K562 (cell line): ENCODE measurements around the gene PPIA. TPM values are rescaled to one million over a fixed set of nuclear protein-coding genes. Genes with fewer than 3 reads are reported as not detected.

ENCODE experiments used
- ATAC-seq: fragments of 200-7000 bp; cut with Tn5 transposase; 3 replicates; pipeline ENCODE4 v1.9.1; 2020; ENCODE audit warnings: moderate library complexity
- BruUV-seq: library from RNA; stranded (reverse); fragments of 400-500 nt; replicated peaks from 2 replicates; lab custom pipeline; 2021; lab: Mats Ljungman, UMichigan
- CTCF ChIA-PET: fragments of 300-600 bp; formaldehyde crosslinking; extraction: SDS; loops from one replicate; lab custom pipeline; 2021; ENCODE audit warnings: low intra/inter-chr PET ratio; lab: Yijun Ruan, JAX
- POLR2A ChIA-PET: fragments of 300-600, 350-650 bp; sonication (Branson Sonifier 250); formaldehyde crosslinking; extraction: SDS; loops from one replicate; lab custom pipeline; 2021; ENCODE audit warnings: antibody characterized with exemption, inconsistent platforms; lab: Yijun Ruan, JAX
- DNase-seq, 4 experiments: peaks; one replicate each; pipeline versions ENCODE4 v3.0.0 to v3.0.0-alpha.2; 2011 to 2018; ENCODE audit warnings: low spot score in 3 of 4, mixed read lengths in 3 of 4; ENCODE audit errors: extremely low read depth in 1 of 4
- FAIRE-seq: peaks from 2 replicates; lab custom pipeline; 2011; peaks lifted over from hg19 to GRCh38; lab: Jason Lieb, UNC
- H2AFZ ChIP-seq: 2 replicates; pipeline ENCODE4 v1.6.0; 2011; ENCODE audit warnings: low read depth, low read length, control low read depth, inconsistent platforms
- H3K27ac ChIP-seq: fragments of 200-600 bp; 3 replicates; pipeline ENCODE4 v1.8.0; 2011; ENCODE audit warnings: low read depth, mild to moderate bottlenecking, control low read depth, inconsistent platforms, low read length, moderate library complexity, mixed read lengths; ENCODE audit errors: extremely low read depth
- H3K27me3 ChIP-seq, 2 experiments: fragments of 300-600 bp in 1 of 2; 2 replicates in 1 of 2; 3 replicates in 1 of 2; pipeline versions ENCODE4 v1.6.0 to v1.8.0; 2011; ENCODE audit warnings: inconsistent platforms in 2 of 2, low read length in 2 of 2, mild to moderate bottlenecking in 1 of 2, mixed read lengths in 1 of 2, moderate library complexity in 1 of 2; ENCODE audit not compliant: control insufficient read depth in 2 of 2, insufficient read depth in 2 of 2
- H3K36me3 ChIP-seq: fragments of 300-600 bp; 3 replicates; pipeline ENCODE4 v1.8.0; 2011; ENCODE audit warnings: mild to moderate bottlenecking, low read length, inconsistent platforms; ENCODE audit not compliant: control insufficient read depth, insufficient read depth
- H3K4me1 ChIP-seq, 2 experiments: fragments of 200-600 bp in 1 of 2; replicated peaks in 1 of 2; 2 replicates in 1 of 2; 3 replicates in 1 of 2; pipeline versions ENCODE4 v1.5.1 to v1.8.0; 2011; ENCODE audit warnings: inconsistent platforms in 2 of 2, low read length in 2 of 2, mild to moderate bottlenecking in 1 of 2, mixed read lengths in 1 of 2, moderate library complexity in 1 of 2; ENCODE audit not compliant: control insufficient read depth in 2 of 2, insufficient read depth in 2 of 2
- H3K4me2 ChIP-seq: 2 replicates; pipeline ENCODE4 v1.6.1; 2011; ENCODE audit warnings: low read length, control low read depth, inconsistent platforms, mixed read lengths; ENCODE audit not compliant: insufficient read depth
- H3K4me3 ChIP-seq: fragments of 200-600 bp; sonication (generic), shearing (Covaris generic); 2 replicates; pipeline ENCODE4 v1.5.1; 2016; ENCODE audit warnings: control low read depth, inconsistent platforms
- H3K79me2 ChIP-seq: fragments of 200-600 bp; 3 replicates; pipeline ENCODE4 v1.8.0; 2011; ENCODE audit warnings: low read length, inconsistent platforms; ENCODE audit not compliant: control insufficient read depth, insufficient read depth
- H3K9ac ChIP-seq, 2 experiments: 2 replicates each; pipeline versions ENCODE4 v1.6.0 to v1.6.1; 2011; ENCODE audit warnings: low read depth in 2 of 2, low read length in 2 of 2, control low read depth in 1 of 2, inconsistent platforms in 1 of 2, mild to moderate bottlenecking in 1 of 2, mixed read lengths in 1 of 2; ENCODE audit not compliant: insufficient read depth in 1 of 2
- H3K9me1 ChIP-seq: one replicate; pipeline ENCODE4 v1.6.0; 2011; ENCODE audit warnings: inconsistent platforms, mild to moderate bottlenecking, low read length, moderate library complexity; ENCODE audit not compliant: control insufficient read depth, insufficient read depth
- H3K9me3 ChIP-seq: replicated peaks from 2 replicates; pipeline ENCODE4 v1.5.1; 2011; ENCODE audit warnings: low read depth, low read length, inconsistent platforms; ENCODE audit not compliant: control insufficient read depth, insufficient read depth
- H4K20me1 ChIP-seq: replicated peaks from 2 replicates; pipeline ENCODE4 v1.6.1; 2011; ENCODE audit warnings: low read length, inconsistent platforms, mixed read lengths; ENCODE audit not compliant: control insufficient read depth, insufficient read depth
- EHMT2 ChIP-seq: fragments of 450-650 bp; IDR thresholded peaks from 2 replicates; pipeline ENCODE4 v1.6.1; 2018; ENCODE audit warnings: antibody characterized with exemption
- HNRNPLL ChIP-seq: fragments of 200-400 bp; formaldehyde crosslinking; IDR thresholded peaks from 2 replicates; pipeline ENCODE4 v1.6.1; 2017; ENCODE audit warnings: low read length, low read depth, mild to moderate bottlenecking; ENCODE audit not compliant: poor library complexity, severe bottlenecking
- REST ChIP-seq, 2 experiments: fragments of 450-650 bp; formaldehyde crosslinking in 1 of 2; IDR thresholded peaks; 2 replicates each; pipeline versions ENCODE4 v1.4.0 to v1.6.1; 2014 to 2020; ENCODE audit warnings: mild to moderate bottlenecking in 2 of 2, borderline replicate concordance in 1 of 2, low read depth in 1 of 2
- YY1 ChIP-seq, 3 experiments: IDR thresholded peaks; 2 replicates each; pipeline ENCODE4 v1.6.1; 2011; ENCODE audit warnings: low read length in 2 of 3, mild to moderate bottlenecking in 2 of 3, moderate library complexity in 2 of 3, borderline replicate concordance in 1 of 3, control low read depth in 1 of 3, low read depth in 1 of 3; ENCODE audit not compliant: insufficient read depth in 3 of 3, insufficient replicate concordance in 2 of 3, control insufficient read depth in 1 of 3, insufficient read length in 1 of 3; ENCODE audit errors: extremely low read depth in 1 of 3
- WGBS: fragments of 100-300 bp; shearing (Covaris generic); methylation state at CpG from one replicate; pipeline ENCODE4 v1.1.6; 2016; ENCODE audit warnings: low coverage, mixed read lengths; ENCODE audit not compliant: insufficient coverage; ENCODE audit errors: missing lambda C conversion rate; 5-methylcytosine and 5-hydroxymethylcytosine counted together
- in situ Hi-C: fragments of 300-500 bp; cut with MboI; formaldehyde crosslinking; loops from 4 replicates; pipeline ENCODE4 v1.15.0; 2018; ENCODE audit warnings: inconsistent platforms, mixed read lengths
- intact Hi-C: fragments of 100-400 bp; cut with micrococcal nuclease; formaldehyde crosslinking; loops from 2 replicates; pipeline ENCODE4 v1.14.2; 2022
- polyA plus RNA-seq, 8 experiments: library from polyadenylated mRNA; depleted of rRNA in 4 of 8; stranded (reverse) in 5 of 8; unstranded in 3 of 8; fragments of >200 nt; fragmentation: Nextera tagmentation in 2 of 8; fragmentation: Illumina TruSeq in 1 of 8; extraction: Ambion mirVana in 2 of 8; extraction: Trizol in 1 of 8; gene quantifications; 2 replicates each; pipeline versions ENCODE4 v1.2.1 to v1.2.3, GENCODE V29; 2011 to 2014; ENCODE audit warnings: inconsistent platforms in 1 of 8, missing spikeins in 1 of 8
- total RNA-seq, 7 experiments: library from RNA; depleted of rRNA in 6 of 7; stranded (reverse); fragments of >200 nt in 6 of 7; fragmentation: Illumina TruSeq in 2 of 7; extraction: Trizol in 2 of 7; gene quantifications; 2 replicates each; pipeline versions ENCODE4 v1.2.1 to v1.2.3, GENCODE V29; 2011 to 2021; ENCODE audit warnings: low replicate concordance in 1 of 7

PPIA gene
- total and polyA plus RNA-seq, 9 of the 15 experiments (the other 6 are each of a cell fraction or from before 2014, with no cell fraction given): 2,583 to 7,504 (median 3,973) TPM

GRCh38 chr7:44782460-44782859, 14.0 kb upstream of the PPIA start:
- Histone ChIP-seq H4K20me1 (no peaks in the 10 kb centered on the region), H3K9me3 (peaks cover 2% of the 10 kb centered on the region; the same call in 1 of the 2 replicates), H3K4me1 (no peaks in the 10 kb centered on the region), H3K9ac (no peak overlapping the region), H3K4me2 (no peak overlapping the region), H3K79me2 (no peaks in the 10 kb centered on the region), H3K9me1 (no peaks in the 10 kb centered on the region), H3K27ac (no peak overlapping the region), H3K36me3 (no peaks in the 10 kb centered on the region), H3K27me3 (peaks cover 0 to 6% of the 10 kb centered on the region in 2 experiments; a peak in 1 of 5 replicates), H2AFZ (peak overlapping the region; percentile 4; the same call in 1 of the 2 replicates), H3K4me3 (no peak overlapping the region)
- no peak for FAIRE-seq
- CTCF ChIA-PET: no interaction called here
- WGBS: 17% methylated on average over 1 of the region's 1 CpG
- no TSS peak for BruUV-seq
- no peak; the same call in 2 of the 3 replicates for ATAC-seq
- POLR2A ChIA-PET: no interaction called here
- no peak for TF ChIP-seq HNRNPLL
- TF ChIP-seq EHMT2: 0 out of 2 replicates have a peak, but pooled peaks have one; percentile 36
- TF ChIP-seq REST (IDR thresholded peaks at IDR 0.05; ENCODE audit: borderline replicate concordance): peak; percentile 47
- TF ChIP-seq REST (CRISPR knock-in tag; IDR thresholded peaks at IDR 0.05; ENCODE audit: low read depth): no peak
- TF ChIP-seq YY1 (IDR thresholded peaks at IDR 0.05; ENCODE audit: borderline replicate concordance in 1 of 3, control insufficient read depth in 1 of 3, extremely low read depth in 1 of 3, insufficient read depth in 3 of 3, insufficient read length in 1 of 3, insufficient replicate concordance in 2 of 3, low read depth in 1 of 3, low read length in 2 of 3): no peak
- in situ Hi-C loops: no loop called here
- intact Hi-C loops: no loop called here
- no peak for DNase-seq
